Neuronal stem cell (in vitro differentiated cells): ENCODE data around the gene PNPLA2.

Experiments used
- DNase-seq: peaks from one replicate; pipeline ENCODE4 v3.0.0-alpha.2; 2013; ENCODE audit warnings: low spot score
- H2AFZ ChIP-seq: one replicate; pipeline ENCODE4 v1.6.1; 2013; ENCODE audit warnings: mild to moderate bottlenecking, low read length, inconsistent platforms
- H2AK5ac ChIP-seq: 2 replicates; pipeline ENCODE4 v1.6.1; 2013; ENCODE audit warnings: low read depth, mild to moderate bottlenecking, inconsistent platforms, low read length, moderate library complexity, mixed read lengths
- H2BK120ac ChIP-seq: 2 replicates; pipeline ENCODE4 v1.6.1; 2013; ENCODE audit warnings: low read depth, mild to moderate bottlenecking, inconsistent platforms, low read length, moderate library complexity, mixed read lengths
- H2BK12ac ChIP-seq: one replicate; pipeline ENCODE4 v1.6.1; 2013; ENCODE audit warnings: low read length, inconsistent platforms
- H2BK15ac ChIP-seq: 2 replicates; pipeline ENCODE4 v1.6.1; 2013; ENCODE audit warnings: mild to moderate bottlenecking, low read length, inconsistent platforms, mixed read lengths
- H2BK5ac ChIP-seq: one replicate; pipeline ENCODE4 v1.6.1; 2013; ENCODE audit warnings: inconsistent platforms, mild to moderate bottlenecking, low read length, moderate library complexity
- H3K14ac ChIP-seq: one replicate; pipeline ENCODE4 v1.6.1; 2013; ENCODE audit warnings: low read length, inconsistent platforms
- H3K18ac ChIP-seq: 2 replicates; pipeline ENCODE4 v1.6.1; 2013; ENCODE audit warnings: low read length, inconsistent platforms
- H3K23ac ChIP-seq: 2 replicates; pipeline ENCODE4 v1.6.1; 2013; ENCODE audit warnings: low read depth, mild to moderate bottlenecking, mixed read lengths, low read length, inconsistent platforms; ENCODE audit not compliant: poor library complexity
- H3K27ac ChIP-seq: replicated peaks from 3 replicates; pipeline ENCODE4 v1.5.1; 2013; ENCODE audit warnings: low read length, inconsistent platforms
- H3K27me3 ChIP-seq, 3 experiments: 2 replicates each; pipeline ENCODE4 v1.6.1; 2013; ENCODE audit warnings: low read length in 3 of 3, mild to moderate bottlenecking in 2 of 3, inconsistent platforms in 1 of 3, low read depth in 1 of 3, mixed read lengths in 1 of 3, moderate library complexity in 1 of 3; ENCODE audit not compliant: control insufficient read depth in 3 of 3, insufficient read depth in 3 of 3
- H3K36me3 ChIP-seq, 2 donors: replicated peaks in 1 of 2; 2 replicates each; pipeline ENCODE4 v1.6.1; 2013; ENCODE audit warnings: low read length in 2 of 2; ENCODE audit not compliant: control insufficient read depth in 2 of 2, insufficient read depth in 2 of 2
- H3K4ac ChIP-seq: 2 replicates; pipeline ENCODE4 v1.6.1; 2013; ENCODE audit warnings: inconsistent platforms, mild to moderate bottlenecking, low read length, moderate library complexity
- H3K4me1 ChIP-seq, 2 donors: 1 replicate in 1 of 2; 2 replicates in 1 of 2; pipeline ENCODE4 v1.6.1; 2013; ENCODE audit warnings: low read length in 2 of 2, low read depth in 1 of 2; ENCODE audit not compliant: control insufficient read depth in 2 of 2, insufficient read depth in 1 of 2
- H3K4me2 ChIP-seq: one replicate; pipeline ENCODE4 v1.6.1; 2013; ENCODE audit warnings: mild to moderate bottlenecking, low read length, inconsistent platforms; ENCODE audit not compliant: insufficient read depth, poor library complexity, severe bottlenecking
- H3K4me3 ChIP-seq, 2 donors: 2 replicates each; pipeline ENCODE4 v1.5.1; 2013; ENCODE audit warnings: low read length in 2 of 2, mild to moderate bottlenecking in 2 of 2, inconsistent platforms in 1 of 2, moderate library complexity in 1 of 2
- H3K79me1 ChIP-seq: one replicate; pipeline ENCODE4 v1.6.1; 2013; ENCODE audit warnings: low read depth, mild to moderate bottlenecking, inconsistent platforms, low read length, moderate library complexity
- H3K9ac ChIP-seq: one replicate; pipeline ENCODE4 v1.6.1; 2013; ENCODE audit warnings: mild to moderate bottlenecking, low read depth, low read length, inconsistent platforms; ENCODE audit not compliant: poor library complexity
- H3K9me3 ChIP-seq, 2 donors: replicated peaks in 1 of 2; 2 replicates each; pipeline versions ENCODE3 to v1.6.1; 2013; ENCODE audit warnings: low read length in 2 of 2, mild to moderate bottlenecking in 2 of 2, inconsistent platforms in 1 of 2, low read depth in 1 of 2, mixed read lengths in 1 of 2, moderate library complexity in 1 of 2; ENCODE audit not compliant: control insufficient read depth in 2 of 2, insufficient read depth in 1 of 2
- H4K8ac ChIP-seq: one replicate; pipeline ENCODE4 v1.6.1; 2013; ENCODE audit warnings: low read depth, mild to moderate bottlenecking, inconsistent platforms, low read length, moderate library complexity
- H4K91ac ChIP-seq: one replicate; pipeline ENCODE4 v1.6.1; 2013; ENCODE audit warnings: low read length, low read depth, mild to moderate bottlenecking, inconsistent platforms; ENCODE audit not compliant: poor library complexity
- WGBS, 2 donors: extraction: QIAGEN DNeasy Blood & Tissue Kit; methylation state at CpG; one replicate each; pipeline ENCODE4 v1.1.7; 2013; ENCODE audit warnings: missing lambda C conversion rate in 2 of 2, mixed read lengths in 1 of 2; ENCODE audit not compliant: insufficient read length in 2 of 2, insufficient replicate concordance in 1 of 2; ENCODE audit errors: extremely low coverage in 2 of 2; 5-methylcytosine and 5-hydroxymethylcytosine counted together

PNPLA2 gene

DNA sequence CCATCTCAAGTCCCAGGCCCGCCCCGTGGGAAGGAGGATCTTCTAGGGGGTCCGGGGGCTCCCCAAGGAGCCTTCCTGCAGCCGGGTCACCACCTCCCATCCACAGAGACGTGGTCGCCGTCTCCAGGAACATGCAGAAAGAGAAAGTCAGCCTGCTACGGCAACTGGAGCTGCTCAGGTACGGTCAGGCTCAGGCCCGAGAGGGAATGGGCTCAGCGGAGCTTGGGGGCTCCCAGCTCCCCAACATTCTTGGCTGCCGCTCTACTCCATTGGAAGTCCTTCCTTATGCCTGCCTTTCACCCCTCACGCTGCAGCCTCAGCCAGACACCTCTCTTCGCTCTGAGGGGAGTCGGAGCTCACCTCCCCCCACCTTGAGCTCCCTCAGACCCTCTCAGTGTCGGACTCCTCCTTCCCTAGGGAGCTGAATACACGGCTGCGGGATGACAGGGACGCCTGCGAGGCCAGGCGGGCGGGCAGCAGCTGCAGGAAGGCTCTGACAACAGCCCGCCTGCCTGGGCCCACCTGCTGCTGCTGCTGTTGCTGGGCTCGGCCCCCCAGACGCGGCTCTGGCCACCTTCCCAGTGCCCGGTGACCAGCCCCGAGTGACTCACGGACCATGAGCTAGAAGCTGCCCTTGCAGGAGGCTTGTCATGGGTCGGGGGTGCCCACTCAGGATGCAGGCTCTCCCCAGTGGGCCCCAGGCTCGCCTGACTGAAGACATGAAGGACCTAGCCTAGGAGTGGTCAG is 12.6 kb downstream of the PNPLA2 start:
- no CpG with 5 or more reads among the region's 31 CpGs for WGBS, 2 donors
- H3K4me1 ChIP-seq, result peaks cover 53 to 58% of the 10 kb centered on the region in 2 donors
- peak overlapping the region; percentile 59 for H2BK5ac ChIP-seq
- no peak overlapping the region for H3K14ac ChIP-seq
- peaks cover 2 to 10% of the 10 kb centered on the region in 2 donors for H3K36me3 ChIP-seq
- peaks cover 12% of the 10 kb centered on the region for H3K79me1 ChIP-seq
- DNase-seq, result no peak
- peak overlapping the region; percentile 88 for H3K9ac ChIP-seq
- H2AFZ ChIP-seq, result peak overlapping the region; percentile 80
- peak overlapping the region; percentile 100 for H2AK5ac ChIP-seq
- no peak overlapping the region for H3K27ac ChIP-seq
- H3K4me2 ChIP-seq, result peak overlapping the region; percentile 86
- peak overlapping the region; percentile 100 for H2BK15ac ChIP-seq
- H3K23ac ChIP-seq, result peak overlapping the region; percentile 91
- H3K9me3 ChIP-seq, result peaks cover 0 to 3% of the 10 kb centered on the region in 2 donors
- peak overlapping the region; percentile 57 to 62 for H3K4me3 ChIP-seq
- H3K18ac ChIP-seq, result peak overlapping the region; percentile 99
- H4K8ac ChIP-seq, result no peak overlapping the region
- no peak overlapping the region for H4K91ac ChIP-seq
- peak overlapping the region; percentile 99 for H2BK12ac ChIP-seq
- peak overlapping the region; percentile 82 for H2BK120ac ChIP-seq
- peaks cover 9 to 48% (median 18%) of the 10 kb centered on the region in 3 experiments for H3K27me3 ChIP-seq
- no peak overlapping the region for H3K4ac ChIP-seq

DNA sequence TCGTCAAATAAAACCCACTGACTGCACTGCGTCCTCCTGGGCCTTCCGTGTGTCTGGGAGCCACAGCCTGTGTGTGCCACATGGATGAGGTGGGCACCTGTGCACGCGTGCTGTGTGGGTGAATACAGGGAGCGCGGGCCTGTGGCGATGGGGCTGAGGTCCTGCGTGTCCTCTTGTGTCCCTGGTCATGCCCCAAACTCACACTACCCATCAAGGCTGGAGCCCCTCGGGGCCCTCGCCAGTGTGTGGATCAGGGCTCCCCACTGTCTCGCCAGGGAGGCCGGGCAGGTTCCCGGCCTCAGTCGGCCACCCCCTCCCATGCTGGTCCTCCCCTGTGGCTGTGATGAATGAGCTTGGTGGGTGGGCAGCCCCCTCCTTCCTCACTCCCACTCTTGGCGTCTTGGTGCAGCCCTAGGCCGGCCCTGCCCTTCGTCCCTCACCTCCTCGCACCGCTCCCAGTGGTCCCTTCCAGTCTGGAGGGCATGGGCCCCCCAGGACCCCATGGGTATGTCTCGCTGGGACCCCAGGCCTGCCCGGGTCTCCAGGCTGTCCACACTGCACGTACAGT is 13.3 kb downstream of the PNPLA2 start:
- peak overlapping the region; percentile 86 for H3K4me2 ChIP-seq
- H3K14ac ChIP-seq, result peak overlapping the region; percentile 89
- DNase-seq, result no peak
- H3K36me3 ChIP-seq, result peaks cover 9 to 17% of the 10 kb centered on the region in 2 donors
- H2BK120ac ChIP-seq, result peak overlapping the region; percentile 82
- H3K27me3 ChIP-seq, result peaks cover 9 to 46% (median 18%) of the 10 kb centered on the region in 3 experiments
- H4K91ac ChIP-seq, result no peak overlapping the region
- WGBS, 2 donors, result no CpG with 5 or more reads among the region's 23 CpGs
- H2AK5ac ChIP-seq, result peak overlapping the region; percentile 100
- H4K8ac ChIP-seq, result peak overlapping the region; percentile 100
- H2AFZ ChIP-seq, result peak overlapping the region; percentile 89
- H3K9ac ChIP-seq, result peak overlapping the region; percentile 88
- H2BK15ac ChIP-seq, result peak overlapping the region; percentile 100
- H3K4me1 ChIP-seq, result peaks cover 53 to 57% of the 10 kb centered on the region in 2 donors
- H2BK5ac ChIP-seq, result peak overlapping the region; percentile 91
- H3K4ac ChIP-seq, result peak overlapping the region; percentile 95
- peak overlapping the region; percentile 62 to 78 for H3K4me3 ChIP-seq
- peak overlapping the region; percentile 93 for H3K23ac ChIP-seq
- peak overlapping the region; percentile 99 for H2BK12ac ChIP-seq
- peaks cover 0 to 3% of the 10 kb centered on the region in 2 donors for H3K9me3 ChIP-seq
- H3K27ac ChIP-seq, result peak overlapping the region; percentile 68
- peak overlapping the region; percentile 99 for H3K18ac ChIP-seq
- H3K79me1 ChIP-seq, result peaks cover 15% of the 10 kb centered on the region

DNA sequence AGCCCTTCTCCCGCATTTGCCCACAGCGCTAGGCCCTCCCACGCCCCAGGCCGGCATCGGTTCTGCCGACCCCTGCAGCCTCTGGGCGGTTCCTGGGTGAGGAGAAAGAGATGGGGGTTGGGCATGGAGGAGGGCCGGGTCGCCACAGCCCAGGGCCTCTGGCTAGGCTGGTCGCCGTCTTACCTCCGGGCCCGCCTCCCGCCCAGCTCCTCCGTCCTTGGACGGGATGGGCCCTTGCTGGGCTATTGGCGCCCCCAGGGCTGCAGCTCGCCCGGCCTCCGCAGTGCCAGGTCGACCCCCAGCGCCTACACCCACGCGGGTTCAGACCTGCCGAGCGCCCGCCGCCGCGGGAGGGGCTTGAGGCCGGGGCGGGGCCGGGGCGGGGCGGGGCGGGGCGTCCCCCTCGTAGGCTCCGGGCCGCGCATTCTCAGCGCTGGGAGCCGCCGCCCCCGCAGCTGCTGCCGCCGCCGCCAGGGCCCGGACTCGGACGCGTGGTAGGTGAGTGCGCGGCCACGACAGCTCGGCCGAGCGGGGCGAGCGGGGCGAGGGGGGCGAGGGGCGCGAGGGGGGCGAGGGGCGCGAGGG is 13.9 kb downstream of the PNPLA2 start, which contains the start of gene CD151:
Gene CD151, plus strand, starts transcription at position 424 of the 585 bp plus-strand sequence. CDS start 3,118 bp downstream, outside the sequence.
- Histone ChIP-seq H3K36me3 (peaks cover 14 to 23% of the 10 kb centered on the region in 2 donors), H3K4me2 (peak within 1 kb of the TSS; percentile 86), H3K27ac (peak within 1 kb of the TSS; percentile 68), H3K9ac (peak within 1 kb of the TSS; percentile 88), H2BK15ac (peak within 1 kb of the TSS; percentile 100), H2BK5ac (peak within 1 kb of the TSS; percentile 91), H2AK5ac (peak within 1 kb of the TSS; percentile 100), H3K23ac (peak within 1 kb of the TSS; percentile 93), H3K4ac (peak within 1 kb of the TSS; percentile 95), H2BK120ac (peak within 1 kb of the TSS; percentile 82), H3K18ac (peak within 1 kb of the TSS; percentile 99), H3K79me1 (peaks cover 20% of the 10 kb centered on the region), H4K8ac (peak within 1 kb of the TSS; percentile 100), H3K9me3 (peaks cover 0 to 3% of the 10 kb centered on the region in 2 donors), H3K14ac (peak within 1 kb of the TSS; percentile 89), H2BK12ac (peak within 1 kb of the TSS; percentile 99), H3K27me3 (peaks cover 9 to 43% (median 18%) of the 10 kb centered on the region in 3 experiments), H2AFZ (peak within 1 kb of the TSS; percentile 89), H4K91ac (no peak within 1 kb of the TSS), H3K4me3 (peak within 1 kb of the TSS; percentile 62 to 89), H3K4me1 (peaks cover 50 to 53% of the 10 kb centered on the region in 2 donors)
- no CpG with 5 or more reads among the region's 67 CpGs for WGBS, 2 donors
- no peak for DNase-seq
